ENCODE data around the gene NPB. TPM values are rescaled to one million over a fixed set of nuclear protein-coding genes. Genes with fewer than 3 reads are reported as not detected.
A peak's percentile ranks its signal among the peaks of the same experiment; 100 is the strongest.

NPB gene
- total and polyA plus RNA-seq, 2 donors (not counting 1 experiment from before 2014, with no cell fraction given): 0.31 to 0.83 TPM

DNA sequence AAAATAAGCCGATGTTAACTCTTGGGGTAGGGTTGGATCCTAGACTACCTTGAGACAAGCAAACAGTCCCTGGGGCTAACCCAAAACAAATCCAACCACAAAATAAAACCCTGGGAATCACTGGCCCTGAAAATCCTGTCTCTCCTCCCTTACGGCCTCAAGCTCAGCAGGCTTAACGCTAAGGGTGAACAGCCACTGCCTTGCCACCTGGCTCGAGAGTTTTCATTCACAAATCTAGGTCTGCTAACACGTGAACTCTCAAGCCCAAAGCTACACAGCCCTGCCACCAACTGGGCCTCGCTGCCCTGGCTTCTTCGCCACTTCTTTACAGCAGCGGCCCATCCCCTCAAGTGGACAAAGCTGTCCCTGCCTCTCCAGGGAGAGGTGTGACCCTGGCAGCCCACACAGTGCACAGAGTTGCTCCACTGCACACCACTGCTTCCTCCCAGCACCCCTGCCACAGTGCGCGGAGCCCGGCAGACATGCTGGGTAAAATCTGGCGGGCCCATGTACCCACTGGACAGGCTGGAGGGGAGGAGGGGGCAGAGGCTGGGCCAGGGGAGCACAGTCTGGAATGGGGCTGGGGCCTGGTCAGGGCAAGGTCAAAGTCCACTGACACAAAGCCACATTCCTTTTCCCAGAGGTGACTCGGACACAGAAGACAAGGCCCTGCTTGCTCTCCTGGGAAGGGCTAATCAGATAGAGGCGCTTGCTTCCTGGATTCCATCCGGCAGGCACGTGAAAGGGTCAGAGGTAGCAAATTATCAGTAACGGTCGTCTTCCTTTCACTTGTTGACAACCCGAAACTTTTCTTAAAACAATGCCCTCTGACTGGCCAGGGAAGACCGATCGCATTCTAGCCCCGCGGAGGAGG, 8.2 kb downstream of the NPB start:
- H3K4me2 ChIP-seq (ENCODE audit: extremely low read depth, insufficient read depth, low read length): peak overlapping the region; percentile 93
- H4K20me1 ChIP-seq (ENCODE audit: control insufficient read depth, extremely low read depth, insufficient read depth, low read length): no peaks in the 10 kb centered on the region
- no peaks in the 10 kb centered on the region for H3K9me3 ChIP-seq (ENCODE audit: control insufficient read depth, insufficient read depth, low read depth, low read length)
- peak overlapping the region; percentile 72 for H3K9ac ChIP-seq (ENCODE audit: insufficient read depth, low read length)
- H2AFZ ChIP-seq (ENCODE audit: low read length): no peak overlapping the region
- H3K36me3 ChIP-seq (ENCODE audit: control insufficient read depth, insufficient read depth, low read length): peaks cover 44% of the 10 kb centered on the region
- H3K4me1 ChIP-seq (ENCODE audit: control insufficient read depth, extremely low read depth, insufficient read depth, low read length): peaks cover 5% of the 10 kb centered on the region
- peak overlapping the region; percentile 70 to 85 (median 84) for H3K4me3 ChIP-seq (replicated peaks in 1 of 4; ENCODE audit: control extremely low read depth in 1 of 4, insufficient read depth in 1 of 4, low read depth in 3 of 4, low read length in 4 of 4)
- TF ChIP-seq CTCF (conservative IDR thresholded peaks at IDR 0.05 in 1 of 2, IDR thresholded peaks at IDR 0.05 in 1 of 2; ENCODE audit: low read depth in 1 of 2, low read length in 2 of 2) (no peak), EZH2 (IDR thresholded peaks at IDR 0.05; ENCODE audit: low read length, missing control alignments) (no peak)
- peaks cover 5% of the 10 kb centered on the region for H3K79me2 ChIP-seq (ENCODE audit: control insufficient read depth, insufficient read depth, low read length)
- no peaks in the 10 kb centered on the region for H3K27me3 ChIP-seq (ENCODE audit: control insufficient read depth, insufficient read depth, low read length)
- no peak for DNase-seq (ENCODE audit: low read depth in 2 of 2)
- peak overlapping the region; percentile 32 for H3K27ac ChIP-seq (ENCODE audit: insufficient read depth, low read length)

DNA sequence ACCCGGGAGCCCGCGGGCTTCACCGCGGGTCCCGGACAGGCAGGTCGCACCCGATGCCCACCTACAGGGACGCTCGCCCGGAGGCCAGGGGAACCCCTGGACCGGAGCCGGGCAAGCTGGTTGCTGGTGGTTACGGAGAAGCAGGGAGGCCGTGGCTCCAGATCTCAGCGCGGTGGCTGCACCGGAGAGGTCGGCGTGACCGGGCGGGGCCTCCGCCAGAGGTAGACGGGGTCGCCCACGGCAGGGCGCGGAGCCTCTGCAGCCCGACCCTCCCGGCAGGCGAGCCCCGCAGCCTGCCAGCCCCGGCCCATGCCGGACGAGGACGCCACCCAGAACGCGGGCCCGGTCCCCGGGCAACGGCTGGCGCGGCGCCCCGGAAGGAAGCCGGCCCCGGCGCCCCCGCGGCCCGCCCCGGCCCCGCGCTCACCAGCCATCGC, 8.8 kb downstream of the NPB start:
- no peak for DNase-seq (ENCODE audit: low read depth in 2 of 2)
- no peaks in the 10 kb centered on the region for H3K9me3 ChIP-seq (ENCODE audit: control insufficient read depth, insufficient read depth, low read depth, low read length)
- H3K36me3 ChIP-seq (ENCODE audit: control insufficient read depth, insufficient read depth, low read length): peaks cover 45% of the 10 kb centered on the region
- peaks cover 10% of the 10 kb centered on the region for H3K79me2 ChIP-seq (ENCODE audit: control insufficient read depth, insufficient read depth, low read length)
- no peaks in the 10 kb centered on the region for H4K20me1 ChIP-seq (ENCODE audit: control insufficient read depth, extremely low read depth, insufficient read depth, low read length)
- peak overlapping the region; percentile 72 for H3K9ac ChIP-seq (ENCODE audit: insufficient read depth, low read length)
- peak overlapping the region; percentile 32 for H3K27ac ChIP-seq (ENCODE audit: insufficient read depth, low read length)
- H3K4me2 ChIP-seq (ENCODE audit: extremely low read depth, insufficient read depth, low read length): peak overlapping the region; percentile 93
- no peaks in the 10 kb centered on the region for H3K27me3 ChIP-seq (ENCODE audit: control insufficient read depth, insufficient read depth, low read length)
- TF ChIP-seq EZH2 (IDR thresholded peaks at IDR 0.05; ENCODE audit: low read length, missing control alignments): no peak
- no peak for TF ChIP-seq CTCF (conservative IDR thresholded peaks at IDR 0.05 in 1 of 2, IDR thresholded peaks at IDR 0.05 in 1 of 2; ENCODE audit: low read depth in 1 of 2, low read length in 2 of 2)
- peak overlapping the region; percentile 70 to 85 (median 84) for H3K4me3 ChIP-seq (replicated peaks in 1 of 4; ENCODE audit: control extremely low read depth in 1 of 4, insufficient read depth in 1 of 4, low read depth in 3 of 4, low read length in 4 of 4)
- H3K4me1 ChIP-seq (ENCODE audit: control insufficient read depth, extremely low read depth, insufficient read depth, low read length): peaks cover 5% of the 10 kb centered on the region
- no peak overlapping the region for H2AFZ ChIP-seq (ENCODE audit: low read length)

- H4K20me1 ChIP-seq (ENCODE audit: control insufficient read depth, extremely low read depth, insufficient read depth, low read length): no peaks in the 10 kb centered on the region
- peaks cover 5% of the 10 kb centered on the region for H3K4me1 ChIP-seq (ENCODE audit: control insufficient read depth, extremely low read depth, insufficient read depth, low read length)
- peaks cover 12% of the 10 kb centered on the region for H3K79me2 ChIP-seq (ENCODE audit: control insufficient read depth, insufficient read depth, low read length)
- H3K36me3 ChIP-seq (ENCODE audit: control insufficient read depth, insufficient read depth, low read length): peaks cover 42% of the 10 kb centered on the region
- peak; percentile 74 to 83 for DNase-seq (ENCODE audit: low read depth in 2 of 2)
- H3K4me2 ChIP-seq (ENCODE audit: extremely low read depth, insufficient read depth, low read length): peak within 1 kb of the TSS; percentile 93
- no peaks in the 10 kb centered on the region for H3K27me3 ChIP-seq (ENCODE audit: control insufficient read depth, insufficient read depth, low read length)
- no peak for TF ChIP-seq EZH2 (IDR thresholded peaks at IDR 0.05; ENCODE audit: low read length, missing control alignments)
- TF ChIP-seq CTCF (conservative IDR thresholded peaks at IDR 0.05 in 1 of 2, IDR thresholded peaks at IDR 0.05 in 1 of 2; ENCODE audit: low read depth in 1 of 2, low read length in 2 of 2): no peak
- no peaks in the 10 kb centered on the region for H3K9me3 ChIP-seq (ENCODE audit: control insufficient read depth, insufficient read depth, low read depth, low read length)
- peak within 1 kb of the TSS; percentile 32 for H3K27ac ChIP-seq (ENCODE audit: insufficient read depth, low read length)
- H3K4me3 ChIP-seq (replicated peaks in 1 of 4; ENCODE audit: control extremely low read depth in 1 of 4, insufficient read depth in 1 of 4, low read depth in 3 of 4, low read length in 4 of 4): peak within 1 kb of the TSS; percentile 70 to 85 (median 84)
- H3K9ac ChIP-seq (ENCODE audit: insufficient read depth, low read length): peak within 1 kb of the TSS; percentile 72
- no peak within 1 kb of the TSS for H2AFZ ChIP-seq (ENCODE audit: low read length)
Measured at GRCh38 chr17:81911277-81911961, 9.4 kb downstream of the NPB start, which contains the start of gene PCYT2. PCYT2 (minus strand) TSS chr17:81911399; CDS start chr17:81911355, 44 bp downstream.

All from fibroblast of lung (primary cell).